ENCODE measurements around the gene L3MBTL3. TPM values are rescaled to one million over a fixed set of nuclear protein-coding genes. Genes with fewer than 3 reads are reported as not detected.
"Not testable (repeated sequence)": the region's sequence is repeated elsewhere in the genome, so short reads cannot be mapped to it uniquely, and the experiment has no call there.

L3MBTL3 gene
- total and polyA plus RNA-seq, 10 of the 15 experiments (the other 5 are each of a cell fraction or from before 2014, with no cell fraction given), result 0.71 to 9.4 (median 6.2) TPM

DNA sequence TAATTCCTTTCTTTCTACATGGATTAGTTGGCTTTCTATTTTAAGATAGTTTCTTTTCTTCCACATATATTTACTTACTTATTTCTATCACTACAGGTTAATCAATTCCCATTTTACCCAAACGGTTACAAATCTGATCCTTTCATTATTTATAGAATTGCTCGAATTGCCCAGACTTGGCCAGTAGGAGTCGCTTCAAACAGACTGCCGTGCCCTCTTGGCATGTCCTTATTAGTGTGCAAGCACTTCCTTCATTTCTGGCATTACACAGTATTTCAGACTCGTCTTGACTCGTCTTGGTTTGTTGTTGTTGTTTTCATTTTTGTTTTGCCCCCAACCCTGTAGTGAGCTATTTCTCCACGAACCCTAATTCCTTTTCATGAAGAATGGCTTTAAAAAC lies 129.8 kb downstream of the L3MBTL3 start:
- peak; percentile 91 for ATAC-seq
- no peaks in the 10 kb centered on the region for H3K4me1 ChIP-seq (ENCODE audit: control insufficient read depth, insufficient read depth, low read length)
- POLR2A ChIA-PET, result no interaction called here
- FAIRE-seq, result no peak
- in situ Hi-C loops (cut with MboI), result no loop called here
- CTCF ChIA-PET, result interaction anchor here (0.6 to 3.5 kb wide), 5 partner anchors 14 to 134 kb away, joined by 3 to 13 read pairs (median 4); no protein-coding TSS in a partner anchor
- SMC1A ChIA-PET (ENCODE audit: uncharacterized antibody, unreplicated experiment), result interaction anchor here (0.6 to 1.3 kb wide), 3 partner anchors 14 to 147 kb away, joined by 3 read pairs; no protein-coding TSS in a partner anchor
- TF ChIP-seq SPI1 (IDR thresholded peaks at IDR 0.05; ENCODE audit: borderline replicate concordance, insufficient read depth, low read depth, low read length) (peak; percentile 19; the same call in 1 of the 2 replicates), RAD21 (IDR thresholded peaks at IDR 0.05; ENCODE audit: insufficient read depth, low read depth, low read length) (0 out of 2 replicates have a peak, but pooled peaks have one; percentile 17), EP300 (IDR thresholded peaks at IDR 0.05; ENCODE audit: borderline replicate concordance in 1 of 2, control insufficient read depth in 1 of 2, low read depth in 2 of 2, low read length in 2 of 2) (no peak)
- TF ChIP-seq, protein P1, sequence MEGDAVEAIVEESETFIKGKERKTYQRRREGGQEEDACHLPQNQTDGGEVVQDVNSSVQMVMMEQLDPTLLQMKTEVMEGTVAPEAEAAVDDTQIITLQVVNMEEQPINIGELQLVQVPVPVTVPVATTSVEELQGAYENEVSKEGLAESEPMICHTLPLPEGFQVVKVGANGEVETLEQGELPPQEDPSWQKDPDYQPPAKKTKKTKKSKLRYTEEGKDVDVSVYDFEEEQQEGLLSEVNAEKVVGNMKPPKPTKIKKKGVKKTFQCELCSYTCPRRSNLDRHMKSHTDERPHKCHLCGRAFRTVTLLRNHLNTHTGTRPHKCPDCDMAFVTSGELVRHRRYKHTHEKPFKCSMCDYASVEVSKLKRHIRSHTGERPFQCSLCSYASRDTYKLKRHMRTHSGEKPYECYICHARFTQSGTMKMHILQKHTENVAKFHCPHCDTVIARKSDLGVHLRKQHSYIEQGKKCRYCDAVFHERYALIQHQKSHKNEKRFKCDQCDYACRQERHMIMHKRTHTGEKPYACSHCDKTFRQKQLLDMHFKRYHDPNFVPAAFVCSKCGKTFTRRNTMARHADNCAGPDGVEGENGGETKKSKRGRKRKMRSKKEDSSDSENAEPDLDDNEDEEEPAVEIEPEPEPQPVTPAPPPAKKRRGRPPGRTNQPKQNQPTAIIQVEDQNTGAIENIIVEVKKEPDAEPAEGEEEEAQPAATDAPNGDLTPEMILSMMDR (IDR thresholded peaks at IDR 0.05 in 2 of 3, conservative IDR thresholded peaks at IDR 0.05 in 1 of 3; ENCODE audit: control insufficient read depth in 2 of 3, extremely low read depth in 1 of 3, insufficient read depth in 1 of 3, low read depth in 3 of 3, low read length in 3 of 3), result peak; percentile 25 to 52 (median 46)
- no peaks in the 10 kb centered on the region for H4K20me1 ChIP-seq (ENCODE audit: control insufficient read depth, insufficient read depth)
- BruUV-seq (replicated peaks), result no TSS peak
- no peaks in the 10 kb centered on the region for H3K9me3 ChIP-seq (replicated peaks; ENCODE audit: control insufficient read depth, insufficient read depth, low read length)
- 51% methylated on average over 7 of the region's 7 CpGs for WGBS (ENCODE audit: insufficient coverage, insufficient replicate concordance, low lambda C conversion rate, missing lambda C conversion rate)
- no peaks in the 10 kb centered on the region for H3K27me3 ChIP-seq (replicated peaks in 1 of 2; ENCODE audit: control insufficient read depth in 2 of 2, insufficient read depth in 2 of 2, low read length in 1 of 2)
- no peak overlapping the region for H3K4me3 ChIP-seq
- RAD21 ChIA-PET (ENCODE audit: unreplicated experiment), result no interaction called here
- H3K4me2 ChIP-seq (ENCODE audit: control insufficient read depth, insufficient read depth), result no peak overlapping the region
- peak overlapping the region; percentile 23; the same call in 1 of the 2 replicates for H2AFZ ChIP-seq (ENCODE audit: control insufficient read depth, low read depth, low read length)
- no peak overlapping the region for H3K9ac ChIP-seq (ENCODE audit: control insufficient read depth, insufficient read depth, low read length)
- intact Hi-C loops (cut with micrococcal nuclease; ENCODE audit: unreplicated experiment), result loop anchor here (5.0 kb wide), 1 partner anchor 144 kb away; no protein-coding TSS in a partner anchor
- H3K79me2 ChIP-seq (ENCODE audit: control insufficient read depth, insufficient read depth, low read length), result no peaks in the 10 kb centered on the region
- no peaks in the 10 kb centered on the region for H3K36me3 ChIP-seq (ENCODE audit: control insufficient read depth in 2 of 2, insufficient read depth in 2 of 2, low read length in 1 of 2)
- no peak for DNase-seq (ENCODE audit: low read depth, low spot score)
- no peak overlapping the region for H3K27ac ChIP-seq (ENCODE audit: control insufficient read depth, insufficient read depth)

DNA sequence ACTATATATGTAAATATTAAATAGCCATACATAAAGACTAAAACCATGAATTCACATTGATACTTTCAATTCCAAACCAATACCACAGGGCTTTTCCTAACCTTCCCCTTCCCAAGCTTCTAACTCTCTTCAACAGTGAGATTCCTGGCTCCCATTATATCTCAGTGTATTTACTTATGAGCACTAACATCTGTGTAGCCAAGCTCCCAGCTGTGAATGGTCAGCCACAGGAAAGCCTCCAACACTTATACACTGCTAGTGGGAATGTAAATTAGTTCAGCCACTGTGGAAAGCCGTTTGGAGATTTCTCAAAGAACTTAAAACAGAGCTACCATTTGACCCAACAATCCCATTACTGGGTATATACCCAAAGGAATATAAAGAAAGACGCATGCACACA lies 130.6 kb downstream of the L3MBTL3 start:
- H3K4me2 ChIP-seq (ENCODE audit: control insufficient read depth, insufficient read depth); H3K36me3 ChIP-seq (ENCODE audit: control insufficient read depth in 2 of 2, insufficient read depth in 2 of 2, low read length in 1 of 2); H3K27me3 ChIP-seq (replicated peaks in 1 of 2; ENCODE audit: control insufficient read depth in 2 of 2, insufficient read depth in 2 of 2, low read length in 1 of 2); POLR2A ChIA-PET; DNase-seq (ENCODE audit: low read depth, low spot score); H4K20me1 ChIP-seq (ENCODE audit: control insufficient read depth, insufficient read depth); in situ Hi-C loops (cut with MboI); ATAC-seq; H2AFZ ChIP-seq (ENCODE audit: control insufficient read depth, low read depth, low read length); FAIRE-seq; H3K27ac ChIP-seq (ENCODE audit: control insufficient read depth, insufficient read depth); BruUV-seq (replicated peaks); H3K4me1 ChIP-seq (ENCODE audit: control insufficient read depth, insufficient read depth, low read length); H3K79me2 ChIP-seq (ENCODE audit: control insufficient read depth, insufficient read depth, low read length); H3K9ac ChIP-seq (ENCODE audit: control insufficient read depth, insufficient read depth, low read length); H3K9me3 ChIP-seq (replicated peaks; ENCODE audit: control insufficient read depth, insufficient read depth, low read length); RAD21 ChIA-PET (ENCODE audit: unreplicated experiment); H3K4me3 ChIP-seq: not testable (repeated sequence)
- WGBS (ENCODE audit: insufficient coverage, insufficient replicate concordance, low lambda C conversion rate, missing lambda C conversion rate), result 98% methylated on average over 2 of the region's 2 CpGs
- intact Hi-C loops (cut with micrococcal nuclease; ENCODE audit: unreplicated experiment), result loop anchor here (5.0 kb wide), 1 partner anchor 143 kb away; no protein-coding TSS in a partner anchor
- ChIA-PET CTCF (interaction anchor here (0.9 to 3.5 kb wide), 4 partner anchors 13 to 133 kb away, joined by 3 to 13 read pairs (median 7); no protein-coding TSS in a partner anchor), SMC1A (ENCODE audit: uncharacterized antibody, unreplicated experiment) (interaction anchor here (0.6 to 1.3 kb wide), 6 partner anchors 9 to 147 kb away, joined by 3 read pairs; no protein-coding TSS in a partner anchor)
